Hematopoietic multipotent progenitor cell treated with erythropoietin and hydrocortisone succinate and interleukin-3 and kit ligand, for 6 days (in vitro differentiated cells): Measurements from ENCODE around the gene FAM89A.

Experiments
- DNase-seq: peaks from one replicate; pipeline ENCODE4 v3.0.0-alpha.2; 2015

The FAM89A gene

GRCh38 chr1:231040019-231040799 lies at the start of gene FAM89A:
Gene FAM89A (minus strand): TSS chr1:231040254. CDS start chr1:231040211, 43 bp downstream.
- peak; percentile 79 for DNase-seq

DNA sequence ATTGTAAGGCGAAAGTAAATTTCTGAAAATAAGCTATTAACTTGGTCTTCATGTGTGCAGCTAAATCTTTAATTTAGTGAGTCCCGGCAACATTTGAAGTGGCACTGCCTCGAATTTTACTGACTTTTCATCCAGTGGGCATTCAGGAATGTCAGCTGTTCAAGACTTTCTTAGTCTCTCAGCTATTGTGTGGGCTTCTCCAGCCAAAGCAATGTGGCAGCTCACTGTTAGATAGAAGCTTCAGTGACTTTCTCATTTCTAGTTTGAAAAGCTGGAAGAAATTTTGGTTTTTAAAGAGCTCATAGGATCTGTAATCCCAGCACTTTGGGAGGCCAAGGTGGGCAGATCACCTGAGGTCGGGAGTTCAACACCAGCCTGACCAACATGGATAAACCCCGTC lies 44.3 kb upstream of the FAM89A start:
- no peak for DNase-seq

DNA sequence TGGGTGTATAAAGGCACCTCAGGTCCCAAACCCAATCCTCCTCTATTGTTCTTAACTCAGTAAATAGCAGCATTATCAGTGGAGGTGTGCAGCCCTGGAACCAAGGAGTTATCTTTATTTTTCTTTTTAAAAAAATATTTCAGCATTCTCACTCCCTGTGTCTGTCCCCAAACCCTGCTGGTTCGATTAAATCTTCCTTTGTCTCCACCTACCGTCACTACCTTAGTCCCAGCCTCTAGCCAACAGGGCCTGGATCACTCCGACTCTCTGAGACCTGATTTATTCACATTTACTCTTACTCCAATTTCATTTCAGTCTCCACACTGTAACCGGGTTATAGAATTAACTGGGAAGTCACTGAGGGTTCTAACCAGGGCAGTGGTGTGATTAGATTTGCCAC lies 39.1 kb upstream of the FAM89A start:
- DNase-seq: no peak

DNA sequence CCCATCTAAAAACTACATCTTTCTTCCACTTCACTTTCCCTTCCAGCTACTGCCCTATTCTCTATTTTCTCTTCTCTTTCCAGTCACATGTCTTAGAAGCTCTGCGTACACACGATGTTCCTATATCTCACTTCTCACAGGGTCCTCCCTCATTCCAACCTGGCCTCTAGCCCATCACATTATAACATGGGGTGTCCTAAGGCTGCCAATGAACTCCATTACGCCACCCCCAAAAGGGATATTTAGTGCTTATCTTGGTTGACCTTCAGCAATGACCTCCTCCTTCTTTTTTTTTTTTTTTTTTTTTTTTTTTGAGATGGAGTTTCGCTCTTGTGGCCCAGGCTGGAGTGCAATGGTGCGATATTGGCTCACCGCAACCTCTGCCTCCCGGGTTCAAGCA lies 38.2 kb upstream of the FAM89A start:
- DNase-seq: no peak

DNA sequence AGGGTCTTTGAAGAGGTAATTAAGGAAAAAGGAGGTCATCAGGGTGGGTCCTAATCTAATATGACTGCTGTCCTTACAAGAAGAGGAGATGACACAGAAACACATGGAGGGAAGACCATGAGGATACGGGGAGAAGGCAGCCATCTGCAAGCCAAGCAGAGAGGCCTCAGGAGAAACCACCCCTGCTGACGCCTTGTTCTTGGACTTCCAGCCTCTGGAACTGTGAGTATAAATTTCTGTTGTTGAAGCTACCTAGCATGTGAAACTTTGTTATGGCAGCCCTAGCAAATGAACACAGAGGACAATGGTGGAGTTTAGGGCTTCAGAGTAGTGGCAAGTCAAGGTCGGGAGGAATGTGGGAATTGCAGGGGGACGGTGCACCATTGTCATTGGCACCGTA lies 36.7 kb upstream of the FAM89A start:
- no peak for DNase-seq

GRCh38 chr1:231075497-231075896 lies 35.4 kb upstream of the FAM89A start:
- DNase-seq: no peak

GRCh38 chr1:231075020-231075419 lies 35.0 kb upstream of the FAM89A start:
- no peak for DNase-seq

GRCh38 chr1:231074046-231074445 lies 34.0 kb upstream of the FAM89A start:
- DNase-seq: no peak

GRCh38 chr1:231073331-231073730 lies 33.3 kb upstream of the FAM89A start:
- DNase-seq: peak; percentile 69

DNA sequence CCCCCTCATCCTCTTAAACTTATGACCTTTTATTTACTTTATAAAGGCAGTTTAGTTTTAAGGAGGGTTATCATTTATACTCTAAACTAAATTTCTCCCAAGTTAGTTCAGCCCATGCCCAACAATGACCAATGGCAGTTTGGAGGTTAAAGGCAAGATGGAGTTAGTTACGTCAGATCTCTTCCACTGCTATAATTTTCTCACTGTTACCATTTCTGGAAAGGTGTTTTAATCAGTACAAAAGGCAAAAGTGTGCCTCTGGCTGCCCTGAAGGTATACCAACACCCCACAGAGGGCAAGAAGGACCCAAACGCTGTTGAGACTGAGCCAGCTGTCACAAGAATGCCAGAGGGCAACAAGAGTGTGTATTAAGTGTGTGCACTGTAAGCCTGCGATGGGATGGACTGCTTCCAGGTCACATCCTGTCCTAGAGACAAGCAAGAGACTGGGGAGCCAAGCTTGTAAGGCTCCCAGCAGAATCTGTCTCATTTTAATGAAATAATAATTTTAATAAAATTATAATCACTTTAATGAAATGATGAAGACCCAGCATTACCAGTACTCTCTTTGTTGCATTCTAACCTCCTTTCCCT lies 32.5 kb upstream of the FAM89A start:
- no peak for DNase-seq

GRCh38 chr1:231072041-231072440 lies 32.0 kb upstream of the FAM89A start:
- peak; percentile 63 for DNase-seq

DNA sequence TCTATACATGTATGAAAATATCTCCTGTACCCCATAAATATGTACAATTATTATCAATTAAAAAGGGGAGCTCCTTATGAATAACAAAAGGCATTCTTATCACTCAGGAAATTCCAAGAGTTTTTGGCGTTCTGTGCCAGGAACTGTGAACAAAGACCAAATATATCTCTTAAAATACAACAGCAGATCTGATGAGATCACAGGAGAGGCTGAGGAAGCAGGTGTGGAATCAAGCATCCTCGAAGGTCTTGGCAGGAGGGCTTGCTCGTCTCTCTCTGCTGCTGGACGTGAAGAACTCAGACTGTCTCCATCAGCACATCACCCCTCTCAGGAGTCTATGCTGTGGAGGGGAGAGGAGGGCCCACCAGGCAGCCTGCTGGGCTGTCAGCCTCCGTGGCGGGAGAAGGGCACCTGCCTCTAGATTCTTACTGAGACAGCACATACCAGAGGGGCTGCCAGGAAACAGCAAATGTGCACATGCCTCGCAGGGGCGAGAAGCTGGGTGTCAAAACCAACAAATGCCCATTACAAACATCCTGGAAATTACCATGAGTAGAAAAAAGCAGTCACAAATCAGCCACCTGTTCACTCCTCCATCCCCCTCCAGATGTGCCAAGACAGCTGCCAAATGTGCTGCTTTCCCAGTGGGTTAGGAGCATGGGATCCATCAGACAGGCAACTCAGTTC lies 30.8 kb upstream of the FAM89A start:
- no peak for DNase-seq

DNA sequence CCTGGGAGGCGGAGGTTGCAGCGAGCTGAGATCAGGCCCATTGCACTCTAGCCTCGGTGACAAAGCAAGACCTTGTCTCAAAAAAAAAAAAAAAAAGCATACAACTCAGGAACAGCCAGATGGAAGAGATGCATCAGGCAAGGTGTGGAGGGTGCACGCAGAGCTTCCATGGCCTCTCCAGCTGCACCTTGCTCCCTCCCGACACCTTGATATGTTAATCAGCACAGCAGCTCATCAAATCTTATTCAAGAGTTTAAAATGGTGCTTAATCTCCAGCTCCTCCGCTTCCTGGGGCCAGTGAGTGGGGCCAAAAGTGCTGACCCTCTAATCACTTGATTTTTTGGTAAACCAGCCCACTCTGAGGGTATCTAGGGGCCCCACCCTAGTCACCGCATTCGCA lies 29.3 kb upstream of the FAM89A start:
- no peak for DNase-seq

GRCh38 chr1:231068762-231069161 lies 28.7 kb upstream of the FAM89A start:
- DNase-seq: no peak

DNA sequence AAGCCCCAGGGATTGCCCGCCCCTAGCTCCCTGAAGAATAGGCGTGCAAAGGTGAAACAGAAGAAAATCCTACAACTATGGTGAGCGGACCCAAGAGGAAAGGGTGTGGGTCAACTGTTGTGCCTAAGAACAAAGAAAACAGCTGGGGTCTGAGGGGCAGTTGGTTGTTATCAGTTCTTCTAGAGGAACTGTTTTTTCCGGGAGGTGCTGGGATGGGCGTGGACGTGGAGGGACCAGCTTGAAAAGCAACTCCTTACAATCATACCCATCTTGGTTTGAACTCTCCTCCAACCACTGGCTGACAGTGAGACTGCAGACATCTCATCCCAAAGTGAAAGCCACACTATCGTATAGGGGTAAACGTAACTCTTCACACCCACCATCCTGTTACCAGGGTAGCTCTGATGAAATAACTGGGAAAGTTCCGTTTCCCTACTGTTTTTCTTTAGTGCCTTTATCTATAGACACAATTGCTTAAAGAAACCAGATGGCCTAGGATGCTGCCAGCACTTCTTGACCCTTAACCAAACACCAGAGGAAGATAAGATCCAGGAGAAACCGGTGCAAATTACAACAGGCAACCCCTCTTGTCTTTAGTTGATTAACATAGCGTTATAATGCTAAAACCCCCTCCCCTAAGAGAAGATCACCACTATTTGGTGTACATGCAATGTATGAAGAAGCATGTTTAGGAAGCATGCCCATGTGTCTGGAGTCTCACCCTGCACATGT lies 25.6 kb upstream of the FAM89A start:
- peak; percentile 88 for DNase-seq

- no peak for DNase-seq
Measured at GRCh38 chr1:231064418-231064817, 24.4 kb upstream of the FAM89A start.

DNA sequence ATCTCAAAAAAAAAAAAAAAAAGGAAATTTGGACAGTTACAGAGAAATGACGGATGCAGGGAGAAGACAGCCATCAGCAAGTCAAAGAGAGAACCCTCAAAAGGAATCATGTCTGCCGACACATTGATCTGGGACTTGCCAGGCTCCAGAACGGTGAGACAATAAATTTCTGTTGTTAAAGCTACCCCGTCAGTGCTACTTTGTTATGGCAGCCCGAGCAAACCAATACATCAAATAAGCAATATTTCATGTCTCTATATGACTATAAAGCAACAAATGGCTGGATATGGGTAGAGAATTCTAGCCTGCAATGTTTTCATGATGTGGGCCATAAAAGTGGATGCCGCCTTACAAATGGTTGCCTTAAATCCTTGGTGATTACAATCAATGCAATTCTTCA lies 23.3 kb upstream of the FAM89A start:
- DNase-seq: no peak

- DNase-seq: no peak
Measured at GRCh38 chr1:231062500-231063270, 22.6 kb upstream of the FAM89A start.

DNA sequence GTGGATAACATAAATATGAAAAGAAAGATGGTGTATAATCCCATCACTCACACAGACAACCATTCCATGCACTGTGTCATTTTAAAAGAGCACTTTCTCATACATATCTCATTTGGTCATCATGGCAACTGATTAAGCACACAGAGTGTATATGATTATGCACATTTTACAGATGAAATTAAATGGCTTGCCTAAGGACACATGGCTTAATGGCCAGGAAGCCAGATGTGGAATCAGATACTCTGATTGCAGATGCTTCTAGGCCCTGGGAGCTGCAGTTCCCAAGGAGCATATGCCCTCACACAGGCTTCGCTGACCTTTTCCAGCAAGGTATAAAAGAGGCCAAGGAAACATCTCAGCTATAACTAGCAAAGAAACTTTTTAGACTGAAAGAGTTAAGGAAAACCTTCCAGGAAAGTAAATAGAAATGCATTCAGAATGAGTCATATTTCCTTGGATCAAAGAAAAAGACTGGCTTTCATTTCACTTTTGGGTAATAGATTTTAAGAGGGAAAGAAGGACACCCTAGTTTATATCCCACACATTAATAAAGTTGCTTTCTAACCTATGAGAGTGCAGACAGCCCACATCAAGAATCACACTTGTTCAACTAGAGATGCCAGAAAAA lies 19.6 kb upstream of the FAM89A start:
- DNase-seq: no peak

DNA sequence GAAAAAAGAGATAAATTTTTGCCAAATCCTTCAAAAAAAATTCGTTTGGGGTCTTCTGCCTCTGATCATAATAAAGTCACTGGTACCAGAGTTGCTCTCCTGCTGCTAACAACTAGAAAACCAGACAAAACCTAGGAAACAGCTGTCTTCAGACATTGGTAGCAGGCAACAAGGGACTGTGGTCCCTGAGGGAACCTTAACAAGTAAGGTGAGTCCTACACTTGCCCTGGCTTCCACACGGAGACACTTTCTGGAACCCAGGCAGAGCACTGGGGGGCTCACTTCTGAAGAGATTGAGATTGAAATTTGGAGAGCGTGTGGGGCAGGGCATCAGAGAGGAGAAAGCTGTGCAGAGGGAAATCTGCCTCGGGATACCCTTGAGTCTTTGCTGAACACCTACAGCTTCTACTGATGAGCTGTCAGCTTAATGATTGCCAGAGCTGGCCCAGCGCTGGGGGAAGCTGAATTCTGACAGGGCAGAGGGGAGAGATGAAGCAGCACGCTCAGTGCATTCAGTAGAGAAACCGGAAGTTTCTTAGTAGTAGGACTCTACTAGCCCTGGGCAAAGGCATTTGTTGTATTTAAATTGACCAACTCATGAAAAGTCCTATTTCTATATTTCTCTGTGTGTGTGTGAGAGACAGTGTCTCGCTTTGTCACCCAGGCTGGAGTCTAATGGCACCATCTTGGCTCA lies 18.5 kb upstream of the FAM89A start:
- DNase-seq: no peak

DNA sequence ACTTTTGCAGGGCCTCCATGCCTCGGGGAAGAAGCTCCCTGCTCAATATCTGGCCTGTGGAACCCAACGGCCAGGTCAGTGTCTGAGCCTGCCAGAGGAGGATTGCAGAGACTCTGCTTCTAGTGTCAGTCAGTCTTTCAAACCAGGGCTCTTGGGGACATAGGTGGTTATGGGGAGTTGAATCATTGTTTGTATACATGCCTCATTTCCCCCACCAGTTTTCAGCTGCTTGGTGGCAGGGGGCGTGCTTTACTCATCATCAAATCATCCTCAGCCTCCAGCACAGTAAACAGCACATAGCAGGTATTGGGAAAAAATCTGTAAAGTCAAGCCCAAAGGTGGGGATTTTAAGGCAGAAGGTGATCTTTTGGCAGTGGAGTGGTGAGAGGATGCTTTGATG lies 17.4 kb upstream of the FAM89A start:
- DNase-seq: no peak

- DNase-seq: no peak
Measured at GRCh38 chr1:231055271-231055670, 15.2 kb upstream of the FAM89A start.
